Activated naive CD8-positive, alpha-beta T cell treated with anti-CD3 and anti-CD28 coated beads for 36 hours (primary cell): Measurements from ENCODE around the gene WIPF3. TPM values are rescaled to one million over a fixed set of nuclear protein-coding genes. Genes with fewer than 3 reads are reported as not detected.
"Not testable (repeated sequence)": the region's sequence is repeated elsewhere in the genome, so short reads cannot be mapped to it uniquely, and the experiment has no call there.

ENCODE experiments used
- DNase-seq: peaks from one replicate; pipeline ENCODE4 v3.0.0; 2021
- H3K27ac Mint-ChIP-seq: one replicate; pipeline ENCODE4 v1.8.0; 2022; ENCODE audit warnings: mild to moderate bottlenecking, moderate library complexity, mixed read lengths
- H3K27me3 Mint-ChIP-seq: one replicate; pipeline ENCODE4 v1.8.0; 2022; ENCODE audit warnings: mild to moderate bottlenecking, mixed read lengths
- H3K36me3 Mint-ChIP-seq: one replicate; pipeline ENCODE4 v1.8.0; 2021; ENCODE audit warnings: mild to moderate bottlenecking, mixed read lengths
- H3K4me1 Mint-ChIP-seq: one replicate; pipeline ENCODE4 v1.8.0; 2021; ENCODE audit warnings: mixed read lengths
- H3K4me3 Mint-ChIP-seq: one replicate; pipeline ENCODE4 v1.8.0; 2022; ENCODE audit warnings: mild to moderate bottlenecking, moderate library complexity, mixed read lengths
- H3K9me3 Mint-ChIP-seq: one replicate; pipeline ENCODE4 v1.8.0; 2022; ENCODE audit warnings: mixed read lengths
- total RNA-seq, 2 experiments: library from RNA; stranded (reverse); gene quantifications; one replicate each; pipeline ENCODE4 v1.2.3, GENCODE V29; 2021

Gene WIPF3
- total RNA-seq, 2 experiments from 2014 or later, result not detected

- no peaks in the 10 kb centered on the region for H3K9me3 Mint-ChIP-seq
- H3K27ac Mint-ChIP-seq, result no peak overlapping the region
- DNase-seq, result no peak
- H3K27me3 Mint-ChIP-seq, result peaks cover 6% of the 10 kb centered on the region
- no peak overlapping the region for H3K4me3 Mint-ChIP-seq
- H3K4me1 Mint-ChIP-seq, result no peaks in the 10 kb centered on the region
- H3K36me3 Mint-ChIP-seq, result no peaks in the 10 kb centered on the region
Measured at GRCh38 chr7:29875741-29876140, 69.4 kb downstream of the WIPF3 start.

- Mint-ChIP-seq H3K27ac (no peak overlapping the region), H3K36me3 (no peaks in the 10 kb centered on the region), H3K27me3 (peaks cover 6% of the 10 kb centered on the region), H3K9me3 (no peaks in the 10 kb centered on the region), H3K4me1 (peaks cover 2% of the 10 kb centered on the region), H3K4me3 (no peak overlapping the region)
- DNase-seq, result no peak
Measured at GRCh38 chr7:29877196-29877595, 70.9 kb downstream of the WIPF3 start.

GRCh38 chr7:29878081-29878688, 71.9 kb downstream of the WIPF3 start:
- H3K4me3 Mint-ChIP-seq, result no peak overlapping the region
- H3K4me1 Mint-ChIP-seq, result peaks cover 10% of the 10 kb centered on the region
- no peak for DNase-seq
- no peaks in the 10 kb centered on the region for H3K36me3 Mint-ChIP-seq
- H3K27me3 Mint-ChIP-seq, result peaks cover 6% of the 10 kb centered on the region
- H3K9me3 Mint-ChIP-seq, result no peaks in the 10 kb centered on the region
- no peak overlapping the region for H3K27ac Mint-ChIP-seq

- Mint-ChIP-seq H3K27ac (no peak overlapping the region), H3K9me3 (no peaks in the 10 kb centered on the region)
- DNase-seq, result no peak
Measured at GRCh38 chr7:29879609-29880008, 73.3 kb downstream of the WIPF3 start.

GRCh38 chr7:29881724-29882123, 75.4 kb downstream of the WIPF3 start:
- H3K27me3 Mint-ChIP-seq, result peaks cover 6% of the 10 kb centered on the region
- H3K4me3 Mint-ChIP-seq, result no peak overlapping the region
- DNase-seq, result no peak
- H3K27ac Mint-ChIP-seq, result no peak overlapping the region
- H3K4me1 Mint-ChIP-seq, result peaks cover 16% of the 10 kb centered on the region
- no peaks in the 10 kb centered on the region for H3K9me3 Mint-ChIP-seq
- H3K36me3 Mint-ChIP-seq, result no peaks in the 10 kb centered on the region

More at GRCh38 chr7:29879609-29880008, 73.3 kb downstream of the WIPF3 start:
- Mint-ChIP-seq H3K27me3 (peaks cover 6% of the 10 kb centered on the region), H3K4me1 (peaks cover 16% of the 10 kb centered on the region), H3K36me3 (no peaks in the 10 kb centered on the region), H3K4me3 (no peak overlapping the region)

GRCh38 chr7:29882481-29882880, 76.2 kb downstream of the WIPF3 start:
- DNase-seq, result no peak
- Mint-ChIP-seq H3K27ac (no peak overlapping the region), H3K9me3 (no peaks in the 10 kb centered on the region), H3K36me3 (no peaks in the 10 kb centered on the region), H3K27me3 (peaks cover 6% of the 10 kb centered on the region), H3K4me1 (peaks cover 16% of the 10 kb centered on the region), H3K4me3 (no peak overlapping the region)

GRCh38 chr7:29883462-29884398, 77.4 kb downstream of the WIPF3 start:
- Mint-ChIP-seq H3K27ac (no peak overlapping the region), H3K36me3 (no peaks in the 10 kb centered on the region), H3K27me3 (no peaks in the 10 kb centered on the region), H3K9me3 (no peaks in the 10 kb centered on the region), H3K4me1 (peaks cover 16% of the 10 kb centered on the region), H3K4me3 (peak overlapping the region; percentile 12)
- no peak for DNase-seq

GRCh38 chr7:29884399-29885272, 78.3 kb downstream of the WIPF3 start:
- H3K27me3 Mint-ChIP-seq, result no peaks in the 10 kb centered on the region
- H3K4me1 Mint-ChIP-seq, result peaks cover 16% of the 10 kb centered on the region
- H3K27ac Mint-ChIP-seq, result no peak overlapping the region
- DNase-seq, result no peak
- peak overlapping the region; percentile 8 for H3K4me3 Mint-ChIP-seq
- H3K9me3 Mint-ChIP-seq, result no peaks in the 10 kb centered on the region
- no peaks in the 10 kb centered on the region for H3K36me3 Mint-ChIP-seq

- Mint-ChIP-seq H3K9me3 (no peaks in the 10 kb centered on the region), H3K36me3 (no peaks in the 10 kb centered on the region), H3K4me3 (no peak overlapping the region), H3K4me1 (peaks cover 16% of the 10 kb centered on the region), H3K27ac (no peak overlapping the region), H3K27me3 (no peaks in the 10 kb centered on the region)
- no peak for DNase-seq
Measured at GRCh38 chr7:29885626-29886025, 79.3 kb downstream of the WIPF3 start.

GRCh38 chr7:29886827-29887226, 80.5 kb downstream of the WIPF3 start:
- Mint-ChIP-seq H3K4me3 (no peak overlapping the region), H3K27ac (no peak overlapping the region), H3K4me1 (peaks cover 16% of the 10 kb centered on the region), H3K9me3 (no peaks in the 10 kb centered on the region), H3K36me3 (no peaks in the 10 kb centered on the region), H3K27me3 (no peaks in the 10 kb centered on the region)
- DNase-seq, result no peak

- Mint-ChIP-seq H3K27ac (no peak overlapping the region), H3K9me3 (no peaks in the 10 kb centered on the region), H3K36me3 (no peaks in the 10 kb centered on the region), H3K4me3 (no peak overlapping the region), H3K4me1 (peaks cover 8% of the 10 kb centered on the region), H3K27me3 (no peaks in the 10 kb centered on the region)
- DNase-seq, result no peak
Measured at GRCh38 chr7:29888006-29888405, 81.7 kb downstream of the WIPF3 start.

GRCh38 chr7:29889288-29889687, 83.0 kb downstream of the WIPF3 start:
- Mint-ChIP-seq H3K36me3 (no peaks in the 10 kb centered on the region), H3K4me1 (peaks cover 3% of the 10 kb centered on the region), H3K27ac (no peak overlapping the region), H3K4me3 (no peak overlapping the region), H3K9me3 (no peaks in the 10 kb centered on the region), H3K27me3 (no peaks in the 10 kb centered on the region)
- DNase-seq, result no peak

GRCh38 chr7:29890251-29890650, 83.9 kb downstream of the WIPF3 start:
- Mint-ChIP-seq H3K4me3 (no peak overlapping the region), H3K9me3 (no peaks in the 10 kb centered on the region), H3K36me3 (no peaks in the 10 kb centered on the region), H3K27ac (no peak overlapping the region), H3K27me3 (no peaks in the 10 kb centered on the region), H3K4me1 (no peaks in the 10 kb centered on the region)
- no peak for DNase-seq

- not testable (repeated sequence) for H3K27me3 Mint-ChIP-seq, H3K4me3 Mint-ChIP-seq, H3K27ac Mint-ChIP-seq, H3K4me1 Mint-ChIP-seq, H3K9me3 Mint-ChIP-seq, H3K36me3 Mint-ChIP-seq, DNase-seq
Measured at GRCh38 chr7:29890786-29891185, 84.5 kb downstream of the WIPF3 start.

- Mint-ChIP-seq H3K4me3 (no peak overlapping the region), H3K27me3 (no peaks in the 10 kb centered on the region), H3K36me3 (no peaks in the 10 kb centered on the region), H3K9me3 (peaks cover 1% of the 10 kb centered on the region), H3K4me1 (no peaks in the 10 kb centered on the region), H3K27ac (no peak overlapping the region)
- no peak for DNase-seq
Measured at GRCh38 chr7:29891766-29892165, 85.5 kb downstream of the WIPF3 start.
